HG03565 (cell line): ENCODE measurements around the gene LSM7.
"Not testable (repeated sequence)": the region's sequence is repeated elsewhere in the genome, so short reads cannot be mapped to it uniquely, and the experiment has no call there.

Source experiments
- ATAC-seq: cut with Tn5 transposase; IDR thresholded peaks from one replicate; pipeline ENCODE4 v1.9.1; 2021; ENCODE audit warnings: mild to moderate bottlenecking, moderate library complexity; ENCODE audit not compliant: unreplicated experiment

The LSM7 gene

DNA sequence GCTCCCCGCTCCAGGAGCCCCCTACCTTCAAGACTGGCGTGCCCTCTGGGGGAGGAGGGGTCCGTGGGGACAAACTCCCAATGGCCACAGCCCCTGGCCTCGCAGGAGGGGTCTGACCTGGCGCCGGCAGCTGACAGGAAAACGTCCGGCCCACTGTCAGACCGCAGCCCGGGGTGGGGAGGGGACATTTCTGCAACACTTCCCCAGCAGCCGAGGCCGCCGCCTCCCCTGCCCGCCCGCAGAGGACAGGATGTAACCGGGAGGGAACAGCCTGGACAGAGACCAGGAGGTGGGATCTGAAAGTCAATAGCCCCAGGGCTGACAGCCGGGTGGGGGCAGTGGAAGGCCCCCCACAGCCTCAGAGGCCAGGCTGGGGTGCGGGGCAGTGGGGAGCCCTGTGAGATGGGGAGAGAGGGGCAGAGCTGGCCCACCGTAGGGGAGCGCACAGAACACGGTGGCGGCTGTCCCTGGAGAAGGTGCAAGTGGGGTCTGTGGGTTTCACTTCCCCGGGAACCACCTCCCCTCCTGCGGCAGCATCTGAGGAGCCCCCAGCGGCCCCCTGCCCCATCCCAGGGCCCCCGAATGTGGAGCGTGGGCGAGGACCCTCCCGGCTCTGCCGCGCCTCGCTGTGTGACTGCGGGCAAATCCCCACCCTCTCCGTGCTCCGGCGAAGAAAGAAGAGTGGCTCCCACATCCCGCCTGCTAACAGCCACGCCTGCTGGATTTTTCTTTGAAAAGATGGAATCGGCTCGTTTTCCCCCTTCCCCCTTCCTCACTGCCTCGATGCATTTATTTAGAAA is 46.1 kb downstream of the LSM7 start, which contains the start of gene PEAK3:
TSS of gene PEAK3 (minus strand) at position 114 of the 800 bp plus-strand sequence. CDS start 1,244 bp downstream, outside the sequence.
- ATAC-seq = no peak

DNA sequence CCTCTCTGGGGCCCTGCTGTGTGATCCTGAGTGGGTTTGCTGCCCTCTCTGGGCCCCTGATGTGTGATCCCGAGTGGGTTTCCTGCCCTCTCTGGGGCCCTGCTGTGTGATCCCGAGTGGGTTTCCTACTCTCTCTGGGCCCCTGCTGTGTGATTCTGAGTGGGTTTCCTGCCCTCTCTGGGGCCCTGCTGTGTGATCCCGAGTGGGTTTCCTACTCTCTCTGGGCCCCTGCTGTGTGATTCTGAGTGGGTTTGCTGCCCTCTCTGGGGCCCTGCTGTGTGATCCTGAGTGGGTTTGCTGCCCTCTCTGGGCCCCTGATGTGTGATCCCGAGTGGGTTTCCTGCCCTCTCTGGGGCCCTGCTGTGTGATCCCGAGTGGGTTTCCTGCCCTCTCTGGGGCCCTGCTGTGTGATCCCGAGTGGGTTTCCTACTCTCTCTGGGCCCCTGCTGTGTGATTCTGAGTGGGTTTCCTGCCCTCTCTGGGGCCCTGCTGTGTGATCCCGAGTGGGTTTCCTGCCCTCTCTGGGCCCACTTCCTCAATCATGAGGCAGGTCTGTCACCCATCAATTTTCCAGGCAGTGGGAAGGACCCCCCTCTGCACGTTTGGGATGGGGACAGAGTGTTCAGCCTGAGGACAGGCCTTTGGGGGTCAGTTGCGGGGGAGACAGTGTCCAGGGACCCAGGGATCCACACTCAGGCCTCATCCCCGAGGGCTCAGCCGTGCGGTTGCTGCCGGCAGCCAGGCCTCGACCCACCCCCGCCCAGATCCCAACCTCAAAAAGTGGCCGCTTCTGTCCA is 46.9 kb downstream of the LSM7 start:
- not testable (repeated sequence) for ATAC-seq

DNA sequence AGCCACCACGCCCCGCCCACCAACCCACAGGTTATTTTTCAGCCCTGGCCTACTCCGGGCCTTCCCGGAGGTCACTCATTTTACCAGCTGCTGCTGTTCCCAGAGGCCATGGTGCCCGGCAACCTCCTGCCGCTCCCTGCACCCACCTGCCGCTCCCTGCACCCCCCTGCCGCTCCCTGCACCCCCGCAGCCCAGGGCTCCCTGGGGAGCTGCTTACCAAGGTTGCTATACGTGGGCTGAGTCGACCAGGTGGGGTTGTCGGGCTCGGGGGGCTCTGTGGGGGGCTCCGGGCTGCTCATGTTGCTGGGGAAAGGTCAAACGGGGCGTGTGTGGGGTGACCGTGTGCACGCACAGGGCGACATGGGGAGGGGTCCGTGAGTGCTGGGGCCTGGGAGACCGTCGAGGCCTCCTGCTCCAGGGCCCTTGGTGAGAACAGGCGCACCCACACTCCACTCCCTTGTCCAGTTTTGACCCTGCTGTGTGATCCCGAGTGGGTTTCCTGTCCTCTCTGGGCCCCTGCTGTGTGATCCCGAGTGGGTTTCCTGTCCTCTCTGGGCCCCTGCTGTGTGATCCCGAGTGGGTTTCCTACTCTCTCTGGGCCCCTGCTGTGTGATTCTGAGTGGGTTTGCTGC is 47.6 kb downstream of the LSM7 start:
- no peak for ATAC-seq

DNA sequence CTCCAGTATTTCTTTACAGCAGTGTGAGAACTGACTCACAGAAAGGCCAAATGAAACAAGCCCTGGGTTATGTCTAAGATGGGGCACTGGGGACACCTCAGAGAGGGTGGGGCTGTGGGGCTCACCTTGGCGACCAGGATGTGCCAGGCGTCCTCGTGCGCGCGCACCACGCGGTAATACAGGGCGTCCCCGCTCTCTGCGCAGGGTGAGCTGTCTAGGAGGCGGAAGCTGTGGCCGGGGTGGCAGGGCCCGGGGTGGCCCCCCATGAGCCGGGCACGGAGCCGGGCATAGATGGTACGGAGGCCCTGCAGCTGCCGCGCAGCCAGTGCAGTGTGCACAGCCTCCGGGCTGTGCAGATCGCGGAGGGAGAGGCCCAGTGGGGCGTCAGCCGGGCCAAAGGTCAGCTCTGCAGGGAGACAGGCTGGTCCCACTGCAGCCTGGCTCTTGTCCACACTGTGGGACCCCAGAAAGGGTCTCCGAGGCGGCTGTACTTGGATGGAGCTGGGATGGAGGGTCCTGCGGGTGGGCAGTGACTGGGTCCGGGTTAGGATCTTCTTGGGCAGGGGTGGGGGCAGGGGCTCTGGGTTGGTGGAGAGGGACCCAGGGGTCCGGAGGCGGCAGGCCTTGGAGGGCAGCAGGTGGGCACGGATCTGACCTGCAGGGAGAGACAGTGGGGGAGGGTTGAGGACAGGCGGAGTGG is 49.8 kb downstream of the LSM7 start:
- ATAC-seq = no peak

DNA sequence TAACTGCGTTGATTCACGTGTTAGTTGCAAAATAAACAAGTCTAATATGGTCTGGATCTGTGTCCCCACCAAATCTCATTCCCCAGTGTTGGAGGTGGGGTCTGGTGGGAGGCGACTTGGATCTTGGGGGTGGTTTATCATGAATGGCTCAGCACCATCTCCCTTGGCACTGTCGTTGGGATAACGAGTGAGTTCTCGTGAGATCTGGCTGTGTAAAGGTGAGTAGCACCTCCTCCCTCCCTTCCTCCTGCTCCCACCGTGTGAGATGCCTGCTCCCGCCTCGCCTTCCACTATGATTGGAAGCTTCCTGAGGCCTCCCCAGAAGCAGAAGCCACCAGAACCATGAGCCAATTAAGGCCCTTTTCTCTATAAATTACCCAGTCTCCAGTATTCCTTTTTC is 51.2 kb downstream of the LSM7 start:
- no peak for ATAC-seq

GRCh38 chr19:2276429-2276986 is 51.9 kb downstream of the LSM7 start:
- ATAC-seq = no peak

- ATAC-seq = no peak
Measured at GRCh38 chr19:2275588-2276428, 52.6 kb downstream of the LSM7 start.

DNA sequence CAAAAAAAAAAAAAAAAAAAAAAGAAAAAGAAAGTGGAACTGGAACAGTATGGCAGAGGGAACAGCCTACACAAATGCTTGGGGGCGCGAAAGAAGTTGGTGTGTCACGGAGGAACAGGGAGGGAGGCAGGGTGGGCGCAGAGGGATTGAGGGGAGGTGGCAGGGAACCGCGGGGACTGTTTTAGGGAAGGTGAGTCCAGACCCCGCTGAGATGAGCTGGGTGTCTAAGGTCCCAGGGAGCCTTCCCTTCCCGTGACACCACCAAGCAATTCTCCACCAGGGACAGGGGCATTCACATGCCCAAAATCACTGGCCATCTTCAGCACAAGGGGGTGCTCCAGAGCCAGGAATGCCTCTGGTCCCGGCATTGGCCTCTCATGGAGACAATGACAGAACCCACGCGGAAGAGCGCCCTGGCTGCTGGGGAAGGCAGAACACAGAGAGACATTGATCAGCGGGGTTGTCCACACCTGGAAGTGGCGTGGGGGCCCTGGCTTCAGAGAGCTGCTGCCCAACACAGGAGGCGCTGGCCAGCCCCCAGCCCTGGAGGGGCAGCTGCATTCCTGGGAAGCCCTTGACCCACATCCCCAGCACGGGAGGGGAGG is 53.4 kb downstream of the LSM7 start:
- ATAC-seq = no peak

DNA sequence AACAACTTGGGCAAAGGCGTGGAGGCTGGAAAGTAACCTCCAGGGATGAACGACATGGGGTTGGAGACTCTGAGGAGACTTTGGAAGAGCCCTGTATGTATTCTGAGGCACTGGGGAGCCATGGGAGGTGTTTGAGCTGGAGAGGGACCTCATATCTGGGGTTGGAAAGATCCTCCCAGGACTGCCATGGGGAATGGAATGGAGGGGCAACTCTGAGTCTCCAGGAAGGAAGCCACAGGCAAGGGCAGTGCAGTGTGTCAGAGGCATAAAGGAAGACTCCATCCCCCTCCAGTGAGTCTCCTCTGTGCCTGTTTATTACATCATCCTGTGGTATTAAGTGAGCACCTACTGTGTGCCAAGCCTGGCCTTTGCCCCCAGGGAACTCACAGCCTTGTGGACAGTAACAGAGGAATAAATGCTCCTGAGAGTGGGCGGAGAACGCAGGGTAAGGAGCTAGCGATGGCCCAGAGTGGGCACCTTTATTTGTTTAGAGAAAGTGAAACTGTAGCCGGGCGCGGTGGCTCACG is 54.1 kb downstream of the LSM7 start:
- no peak for ATAC-seq

- no peak for ATAC-seq
Measured at GRCh38 chr19:2273356-2274184, 54.8 kb downstream of the LSM7 start.
